Measurements from ENCODE around the gene FGF21. TPM values are rescaled to one million over a fixed set of nuclear protein-coding genes. Genes with fewer than 3 reads are reported as not detected.
A peak's percentile ranks its signal among the peaks of the same experiment; 100 is the strongest.

The FGF21 gene
- polyA plus RNA-seq, 2 of the 4 experiments (the other 2 are of a cell fraction), result 0.06 TPM; not detected in 1

DNA sequence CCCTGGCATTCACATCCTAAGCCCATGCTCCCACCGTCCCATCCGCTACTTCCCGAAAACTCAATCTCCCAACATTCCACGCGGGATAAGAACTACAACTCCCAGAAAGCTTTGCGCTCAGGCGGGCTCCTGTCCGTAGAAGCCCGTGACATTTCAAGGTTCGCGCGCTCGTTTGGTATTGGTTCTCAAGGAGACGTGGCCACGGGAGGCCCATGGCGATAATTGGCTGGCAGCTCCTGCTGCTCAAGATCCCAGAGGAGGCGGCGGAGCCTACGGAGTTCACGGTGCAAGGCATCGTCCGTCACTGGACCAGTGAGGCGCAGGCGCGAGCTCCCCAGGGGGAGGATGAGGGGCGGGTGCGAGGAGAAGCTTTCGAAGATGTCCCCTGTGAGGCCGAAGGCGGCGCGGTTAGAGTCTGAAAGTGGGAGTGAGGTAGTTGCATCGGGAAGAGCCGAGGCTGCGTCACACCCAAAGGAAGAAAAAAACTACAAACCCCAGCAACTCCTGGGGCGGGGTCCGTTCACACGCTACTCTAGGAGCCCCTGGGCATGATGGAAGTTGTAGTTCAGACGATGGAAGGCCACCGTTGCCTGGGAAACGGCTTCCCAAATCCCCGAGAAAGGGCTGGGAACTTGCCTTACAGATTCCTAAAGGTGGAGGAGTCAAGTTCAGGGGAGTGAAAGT lies 34.6 kb upstream of the FGF21 start (continued):
- TF ChIP-seq, protein P1, sequence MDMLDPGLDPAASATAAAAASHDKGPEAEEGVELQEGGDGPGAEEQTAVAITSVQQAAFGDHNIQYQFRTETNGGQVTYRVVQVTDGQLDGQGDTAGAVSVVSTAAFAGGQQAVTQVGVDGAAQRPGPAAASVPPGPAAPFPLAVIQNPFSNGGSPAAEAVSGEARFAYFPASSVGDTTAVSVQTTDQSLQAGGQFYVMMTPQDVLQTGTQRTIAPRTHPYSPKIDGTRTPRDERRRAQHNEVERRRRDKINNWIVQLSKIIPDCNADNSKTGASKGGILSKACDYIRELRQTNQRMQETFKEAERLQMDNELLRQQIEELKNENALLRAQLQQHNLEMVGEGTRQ (IDR thresholded peaks at IDR 0.05), result peak; percentile 79
- TF ChIP-seq NFE2L2 (conservative IDR thresholded peaks at IDR 0.05; ENCODE audit: low read length) (no peak), MAX (IDR thresholded peaks at IDR 0.05) (peak; percentile 79), EHMT2 (IDR thresholded peaks at IDR 0.05; ENCODE audit: low read depth) (no peak), SMC3 (IDR thresholded peaks at IDR 0.05) (no peak), EP300 (IDR thresholded peaks at IDR 0.05) (no peak), ZFP36 (IDR thresholded peaks at IDR 0.05; ENCODE audit: borderline replicate concordance, partially characterized antibody) (no peak), HOXB5 (CRISPR knock-in tag; IDR thresholded peaks at IDR 0.05) (peak; percentile 27; the same call in 1 of the 2 replicates), CHD2 (IDR thresholded peaks at IDR 0.05; ENCODE audit: low read length, partially characterized antibody) (peak; percentile 43), ATOH8 (CRISPR knock-in tag; IDR thresholded peaks at IDR 0.05; ENCODE audit: low read depth) (no peak), REST (IDR thresholded peaks at IDR 0.05) (peak; percentile 50; the same call in 1 of the 2 replicates), ZSCAN20 (CRISPR knock-in tag; IDR thresholded peaks at IDR 0.05) (no peak), KDM5A (IDR thresholded peaks at IDR 0.05) (no peak), MAFK (IDR thresholded peaks at IDR 0.05; ENCODE audit: partially characterized antibody) (no peak), POLR2A (IDR thresholded peaks at IDR 0.05; ENCODE audit: low read length) (peak; percentile 24; the same call in 1 of the 2 replicates), HDAC2 (IDR thresholded peaks at IDR 0.05) (no peak), HOXA7 (CRISPR knock-in tag; IDR thresholded peaks at IDR 0.05) (no peak), MAZ (IDR thresholded peaks at IDR 0.05; ENCODE audit: borderline replicate concordance, low read depth, low read length) (peak; percentile 86), FOXS1 (CRISPR knock-in tag; IDR thresholded peaks at IDR 0.05) (no peak), FOSB (CRISPR knock-in tag; IDR thresholded peaks at IDR 0.05) (no peak), NR3C1 (IDR thresholded peaks at IDR 0.05) (no peak), SREBF2 (IDR thresholded peaks at IDR 0.05) (no peak), ZC3H11A (IDR thresholded peaks at IDR 0.05) (no peak), ELK1 (IDR thresholded peaks at IDR 0.05; ENCODE audit: low read depth, low read length) (no peak), GATA3 (IDR thresholded peaks at IDR 0.05; ENCODE audit: borderline replicate concordance) (no peak; the same call in 1 of the 2 replicates), EHF (CRISPR knock-in tag; IDR thresholded peaks at IDR 0.05) (no peak), CHD4 (IDR thresholded peaks at IDR 0.05; ENCODE audit: borderline replicate concordance) (no peak), POLR2AphosphoS2 (conservative IDR thresholded peaks at IDR 0.05; ENCODE audit: low read length) (no peak), TP53 (CRISPR knock-in tag; IDR thresholded peaks at IDR 0.05) (no peak; the same call in 1 of the 2 replicates), RCOR1 (IDR thresholded peaks at IDR 0.05; ENCODE audit: low read depth, low read length) (no peak), PHF8 (IDR thresholded peaks at IDR 0.05; ENCODE audit: borderline replicate concordance, low read depth) (peak; percentile 40; the same call in 1 of the 2 replicates)
- TF ChIP-seq, protein P2, sequence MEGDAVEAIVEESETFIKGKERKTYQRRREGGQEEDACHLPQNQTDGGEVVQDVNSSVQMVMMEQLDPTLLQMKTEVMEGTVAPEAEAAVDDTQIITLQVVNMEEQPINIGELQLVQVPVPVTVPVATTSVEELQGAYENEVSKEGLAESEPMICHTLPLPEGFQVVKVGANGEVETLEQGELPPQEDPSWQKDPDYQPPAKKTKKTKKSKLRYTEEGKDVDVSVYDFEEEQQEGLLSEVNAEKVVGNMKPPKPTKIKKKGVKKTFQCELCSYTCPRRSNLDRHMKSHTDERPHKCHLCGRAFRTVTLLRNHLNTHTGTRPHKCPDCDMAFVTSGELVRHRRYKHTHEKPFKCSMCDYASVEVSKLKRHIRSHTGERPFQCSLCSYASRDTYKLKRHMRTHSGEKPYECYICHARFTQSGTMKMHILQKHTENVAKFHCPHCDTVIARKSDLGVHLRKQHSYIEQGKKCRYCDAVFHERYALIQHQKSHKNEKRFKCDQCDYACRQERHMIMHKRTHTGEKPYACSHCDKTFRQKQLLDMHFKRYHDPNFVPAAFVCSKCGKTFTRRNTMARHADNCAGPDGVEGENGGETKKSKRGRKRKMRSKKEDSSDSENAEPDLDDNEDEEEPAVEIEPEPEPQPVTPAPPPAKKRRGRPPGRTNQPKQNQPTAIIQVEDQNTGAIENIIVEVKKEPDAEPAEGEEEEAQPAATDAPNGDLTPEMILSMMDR (IDR thresholded peaks at IDR 0.05), result no peak

All from A549 (cell line).